Thyroid gland (tissue), 4 donors: ENCODE results near the gene CFAP44.

Source experiments
- POLR2A ChIP-seq, 2 donors: fragments of 450-650 bp; IDR thresholded peaks; one replicate each; pipeline ENCODE4 v1.6.1; 2017; ENCODE audit warnings: antibody characterized with exemption in 2 of 2, mild to moderate bottlenecking in 2 of 2, moderate library complexity in 1 of 2
- TF ChIP-seq, protein P1 (sequence below), 6 experiments: fragments of 200-600 bp in 3 of 6; fragments of 450-650 bp in 3 of 6; sonication (generic) in 3 of 6; IDR thresholded peaks; one replicate each; pipeline ENCODE4 v1.5.1; 2016 to 2019; ENCODE audit warnings: antibody characterized with exemption in 6 of 6, mild to moderate bottlenecking in 2 of 6, inconsistent platforms in 1 of 6, moderate library complexity in 1 of 6

GRCh38 chr3:113438224-113438623 is 3.1 kb downstream of the CFAP44 start:
- TF ChIP-seq, protein P1, sequence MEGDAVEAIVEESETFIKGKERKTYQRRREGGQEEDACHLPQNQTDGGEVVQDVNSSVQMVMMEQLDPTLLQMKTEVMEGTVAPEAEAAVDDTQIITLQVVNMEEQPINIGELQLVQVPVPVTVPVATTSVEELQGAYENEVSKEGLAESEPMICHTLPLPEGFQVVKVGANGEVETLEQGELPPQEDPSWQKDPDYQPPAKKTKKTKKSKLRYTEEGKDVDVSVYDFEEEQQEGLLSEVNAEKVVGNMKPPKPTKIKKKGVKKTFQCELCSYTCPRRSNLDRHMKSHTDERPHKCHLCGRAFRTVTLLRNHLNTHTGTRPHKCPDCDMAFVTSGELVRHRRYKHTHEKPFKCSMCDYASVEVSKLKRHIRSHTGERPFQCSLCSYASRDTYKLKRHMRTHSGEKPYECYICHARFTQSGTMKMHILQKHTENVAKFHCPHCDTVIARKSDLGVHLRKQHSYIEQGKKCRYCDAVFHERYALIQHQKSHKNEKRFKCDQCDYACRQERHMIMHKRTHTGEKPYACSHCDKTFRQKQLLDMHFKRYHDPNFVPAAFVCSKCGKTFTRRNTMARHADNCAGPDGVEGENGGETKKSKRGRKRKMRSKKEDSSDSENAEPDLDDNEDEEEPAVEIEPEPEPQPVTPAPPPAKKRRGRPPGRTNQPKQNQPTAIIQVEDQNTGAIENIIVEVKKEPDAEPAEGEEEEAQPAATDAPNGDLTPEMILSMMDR (IDR thresholded peaks at IDR 0.05) = no peak
- TF ChIP-seq POLR2A (IDR thresholded peaks at IDR 0.05) = no peak
